DOHH2 (cell line): ENCODE measurements around the gene RBM47.

Experiments used
- CTCF ChIP-seq: fragments of 200-600 bp; sonication (generic); IDR thresholded peaks from one replicate; pipeline ENCODE4 v1.5.1; 2014; ENCODE audit warnings: antibody characterized with exemption, mild to moderate bottlenecking, low read depth, low read length; ENCODE audit not compliant: poor library complexity, severe bottlenecking
- EZH2phosphoT487 ChIP-seq: fragments of 200-600 bp; sonication (generic); IDR thresholded peaks from 2 replicates; pipeline ENCODE4 v1.6.1; 2017; ENCODE audit warnings: borderline replicate concordance, mild to moderate bottlenecking, antibody characterized with exemption, low read length, moderate library complexity, mixed read lengths

DNA sequence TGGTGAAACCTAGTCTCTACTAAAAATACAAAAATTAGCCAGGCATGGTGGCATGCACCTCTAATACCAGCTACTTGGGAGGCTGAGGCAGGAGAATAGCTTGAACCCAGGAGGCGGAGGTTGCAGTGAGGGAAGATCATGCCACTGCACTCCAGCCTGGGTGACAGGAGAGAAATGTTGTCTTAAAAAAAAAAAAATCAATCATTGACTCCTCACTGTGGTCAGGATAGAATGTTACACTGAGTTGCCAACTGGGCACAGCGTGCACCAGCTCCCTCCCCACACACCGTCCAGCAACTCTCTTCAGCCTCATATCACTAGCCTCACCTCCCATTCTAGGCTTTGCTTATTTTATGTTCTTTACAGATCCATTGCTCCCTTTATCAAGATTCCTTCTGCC lies 215.0 kb downstream of the RBM47 start:
- TF ChIP-seq CTCF, result no peak
- TF ChIP-seq EZH2phosphoT487, result no peak
